HepG2 (cell line): ENCODE results near the gene CRYAB.

Experiments
- ARID2 ChIP-seq: sonication (generic); formaldehyde crosslinking; IDR thresholded peaks from 2 replicates; pipeline ENCODE4 v1.8.1; 2022; ENCODE audit warnings: mild to moderate bottlenecking, missing genetic modification reagents, borderline replicate concordance
- CTCF ChIP-seq: sonication (generic); formaldehyde crosslinking; IDR thresholded peaks from 2 replicates; pipeline ENCODE4 v1.5.0; 2020; ENCODE audit warnings: mild to moderate bottlenecking, missing genetic modification reagents, moderate library complexity
- HCFC1 ChIP-seq: fragments of 150-350 bp; IDR thresholded peaks from 2 replicates; pipeline ENCODE4 v1.6.1; 2014; ENCODE audit warnings: low read depth, low read length
- KAT7 ChIP-seq: IDR thresholded peaks from 2 replicates; pipeline ENCODE4 v1.6.1; 2018; ENCODE audit warnings: borderline replicate concordance, missing compliant biosample characterization
- NFE2L1 ChIP-seq: sonication (generic); formaldehyde crosslinking; IDR thresholded peaks from 2 replicates; pipeline ENCODE4 v1.4.0; 2020; ENCODE audit warnings: missing genetic modification reagents, mild to moderate bottlenecking, borderline replicate concordance
- PITX1 ChIP-seq: sonication (generic); formaldehyde crosslinking; IDR thresholded peaks from 2 replicates; pipeline ENCODE4 v1.5.1; 2020; ENCODE audit warnings: mild to moderate bottlenecking, missing genetic modification reagents
- POLR2AphosphoS5 ChIP-seq: IDR thresholded peaks from 2 replicates; pipeline ENCODE4 v1.6.1; 2012; ENCODE audit warnings: low read depth, low read length
- RAD51 ChIP-seq: fragments of 450-650 bp; IDR thresholded peaks from 2 replicates; pipeline ENCODE4 v1.6.1; 2016; ENCODE audit warnings: borderline replicate concordance
- SMARCE1 ChIP-seq: fragments of 450-650 bp; IDR thresholded peaks from 2 replicates; pipeline ENCODE4 v1.6.1; 2017; ENCODE audit warnings: borderline replicate concordance
- USF2 ChIP-seq, 2 experiments: sonication (generic) in 1 of 2; formaldehyde crosslinking in 1 of 2; IDR thresholded peaks; 2 replicates each; pipeline versions ENCODE4 v1.5.1 to v1.6.1; 2011 to 2020; ENCODE audit warnings: borderline replicate concordance in 1 of 2, low read depth in 1 of 2, low read length in 1 of 2, mild to moderate bottlenecking in 1 of 2, missing genetic modification reagents in 1 of 2, moderate library complexity in 1 of 2
- ZFP37 ChIP-seq: sonication (generic); formaldehyde crosslinking; IDR thresholded peaks from 2 replicates; pipeline ENCODE4 v1.4.0; 2020; ENCODE audit warnings: missing genetic modification reagents, borderline replicate concordance

GRCh38 chr11:111910676-111911562 lies 651 bp downstream of the CRYAB start:
- TF ChIP-seq SMARCE1: no peak
- no peak for TF ChIP-seq ARID2 (CRISPR knock-in tag)
- TF ChIP-seq NFE2L1 (CRISPR knock-in tag): no peak
- no peak for TF ChIP-seq ZFP37 (CRISPR knock-in tag)
- TF ChIP-seq CTCF (CRISPR knock-in tag): no peak
- TF ChIP-seq POLR2AphosphoS5: no peak
- no peak for TF ChIP-seq USF2 (IDR thresholded peaks at IDR 0.05; ENCODE audit: low read depth, low read length)
- TF ChIP-seq USF2 (CRISPR knock-in tag; IDR thresholded peaks at IDR 0.05; ENCODE audit: borderline replicate concordance): no peak
- TF ChIP-seq KAT7 (CRISPR knock-in tag): no peak
- no peak for TF ChIP-seq RAD51
- no peak for TF ChIP-seq PITX1
- TF ChIP-seq HCFC1: no peak
